Endothelial cell of umbilical vein (primary cell): ENCODE results near the gene AGPAT2.

Source experiments
- EZH2 ChIP-seq: IDR thresholded peaks from 2 replicates; pipeline ENCODE4 v1.6.1; 2012; ENCODE audit warnings: borderline replicate concordance, low read depth, mild to moderate bottlenecking, moderate library complexity, low read length, inconsistent platforms; ENCODE audit not compliant: severe bottlenecking
- GATA2 ChIP-seq: IDR thresholded peaks from 2 replicates; pipeline ENCODE4 v1.7.0; 2011; ENCODE audit warnings: low read depth, mild to moderate bottlenecking, moderate library complexity, mixed read lengths, low read length; ENCODE audit not compliant: insufficient read length, insufficient read depth
- POLR2A ChIP-seq: IDR thresholded peaks from 2 replicates; pipeline ENCODE4 v1.6.1; 2012; ENCODE audit warnings: low read depth, mild to moderate bottlenecking, control low read depth, low read length
- POLR2AphosphoS5 ChIP-seq: IDR thresholded peaks from 2 replicates; pipeline ENCODE4 v1.6.1; 2012; ENCODE audit warnings: low read depth, mild to moderate bottlenecking, control low read depth, low read length, moderate library complexity; ENCODE audit not compliant: insufficient read depth
- TF ChIP-seq, protein P1 (sequence below), 2 donors: IDR thresholded peaks; 1 replicate in 1 of 2; 2 replicates in 1 of 2; pipeline ENCODE4 v1.5.1; 2011; ENCODE audit warnings: low read length in 2 of 2, mild to moderate bottlenecking in 2 of 2, moderate library complexity in 2 of 2, control low read depth in 1 of 2, inconsistent platforms in 1 of 2, low read depth in 1 of 2; ENCODE audit not compliant: insufficient read depth in 1 of 2; ENCODE audit errors: extremely low read depth in 1 of 2

DNA sequence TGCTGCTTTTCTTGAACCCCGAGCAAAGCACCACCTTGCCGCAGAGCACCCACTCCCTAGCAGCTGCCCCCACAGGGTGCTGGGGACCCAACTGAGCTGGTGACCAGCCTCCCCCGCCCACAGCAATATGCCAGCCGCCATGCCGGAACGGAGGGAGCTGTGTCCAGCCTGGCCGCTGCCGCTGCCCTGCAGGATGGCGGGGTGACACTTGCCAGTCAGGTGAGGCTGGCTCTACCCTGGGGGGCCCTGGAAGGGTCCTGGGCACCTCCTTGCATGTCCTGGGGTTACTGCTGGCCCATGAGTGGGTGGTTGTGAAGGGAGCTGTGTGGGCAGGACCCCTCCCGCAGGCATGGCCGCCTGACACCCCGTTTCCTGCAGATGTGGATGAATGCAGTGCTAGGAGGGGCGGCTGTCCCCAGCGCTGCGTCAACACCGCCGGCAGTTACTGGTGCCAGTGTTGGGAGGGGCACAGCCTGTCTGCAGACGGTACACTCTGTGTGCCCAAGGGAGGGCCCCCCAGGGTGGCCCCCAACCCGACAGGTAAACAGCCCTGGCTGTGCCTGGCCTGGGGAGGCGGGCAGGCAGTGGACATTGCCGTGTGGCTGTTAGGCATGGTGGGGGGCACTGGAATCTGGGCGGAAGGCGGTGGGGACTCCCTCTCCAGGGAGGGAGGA, 17.3 kb downstream of the AGPAT2 start:
- TF ChIP-seq, protein P1, sequence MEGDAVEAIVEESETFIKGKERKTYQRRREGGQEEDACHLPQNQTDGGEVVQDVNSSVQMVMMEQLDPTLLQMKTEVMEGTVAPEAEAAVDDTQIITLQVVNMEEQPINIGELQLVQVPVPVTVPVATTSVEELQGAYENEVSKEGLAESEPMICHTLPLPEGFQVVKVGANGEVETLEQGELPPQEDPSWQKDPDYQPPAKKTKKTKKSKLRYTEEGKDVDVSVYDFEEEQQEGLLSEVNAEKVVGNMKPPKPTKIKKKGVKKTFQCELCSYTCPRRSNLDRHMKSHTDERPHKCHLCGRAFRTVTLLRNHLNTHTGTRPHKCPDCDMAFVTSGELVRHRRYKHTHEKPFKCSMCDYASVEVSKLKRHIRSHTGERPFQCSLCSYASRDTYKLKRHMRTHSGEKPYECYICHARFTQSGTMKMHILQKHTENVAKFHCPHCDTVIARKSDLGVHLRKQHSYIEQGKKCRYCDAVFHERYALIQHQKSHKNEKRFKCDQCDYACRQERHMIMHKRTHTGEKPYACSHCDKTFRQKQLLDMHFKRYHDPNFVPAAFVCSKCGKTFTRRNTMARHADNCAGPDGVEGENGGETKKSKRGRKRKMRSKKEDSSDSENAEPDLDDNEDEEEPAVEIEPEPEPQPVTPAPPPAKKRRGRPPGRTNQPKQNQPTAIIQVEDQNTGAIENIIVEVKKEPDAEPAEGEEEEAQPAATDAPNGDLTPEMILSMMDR (IDR thresholded peaks at IDR 0.05; ENCODE audit: extremely low read depth in 1 of 2, insufficient read depth in 1 of 2, low read depth in 1 of 2, low read length in 2 of 2): no peak
- no peak for TF ChIP-seq EZH2
- peak; percentile 31 for TF ChIP-seq POLR2A
- TF ChIP-seq POLR2AphosphoS5: peak; percentile 79
- peak; percentile 3 for TF ChIP-seq GATA2
